Spleen (tissue), 11 donors: Measurements from ENCODE around the gene HNF4A. TPM values are rescaled to one million over a fixed set of nuclear protein-coding genes. Genes with fewer than 3 reads are reported as not detected.

Experiments used
- DNase-seq: peaks from one replicate; pipeline ENCODE4 v3.0.0-alpha.2; 2020
- H3K27ac ChIP-seq, 8 donors: fragments of 200-600 bp; sonication (generic) in 7 of 8; 1 replicate in 4 of 8; 2 replicates in 4 of 8; pipeline versions ENCODE4 v1.5.0 to v1.8.0; 2016 to 2021; ENCODE audit warnings: inconsistent platforms in 4 of 8, mild to moderate bottlenecking in 4 of 8, moderate library complexity in 1 of 8
- H3K27me3 ChIP-seq, 7 donors: fragments of 200-600 bp; sonication (generic) in 6 of 7; replicated peaks in 1 of 7; 1 replicate in 4 of 7; 2 replicates in 3 of 7; pipeline versions ENCODE4 v1.5.0 to v1.8.0; 2016 to 2021; ENCODE audit warnings: inconsistent platforms in 3 of 7, mild to moderate bottlenecking in 1 of 7
- H3K36me3 ChIP-seq, 6 donors: fragments of 200-600 bp; sonication (generic) in 5 of 6; 1 replicate in 4 of 6; 2 replicates in 2 of 6; pipeline versions ENCODE4 v1.5.0 to v1.8.0; 2016 to 2021; ENCODE audit warnings: inconsistent platforms in 2 of 6
- H3K4me1 ChIP-seq, 6 donors: fragments of 200-600 bp; sonication (generic) in 5 of 6; 1 replicate in 3 of 6; 2 replicates in 3 of 6; pipeline versions ENCODE4 v1.5.0 to v1.8.0; 2016 to 2021; ENCODE audit warnings: inconsistent platforms in 3 of 6
- H3K4me3 ChIP-seq, 8 donors: fragments of 200-600 bp; sonication (generic) in 7 of 8; 1 replicate in 4 of 8; 2 replicates in 4 of 8; pipeline versions ENCODE4 v1.5.0 to v1.8.0; 2016 to 2021; ENCODE audit warnings: inconsistent platforms in 4 of 8, mild to moderate bottlenecking in 4 of 8, moderate library complexity in 2 of 8
- H3K9me3 ChIP-seq, 8 donors: fragments of 200-600 bp; sonication (generic) in 7 of 8; 1 replicate in 4 of 8; 2 replicates in 4 of 8; pipeline versions ENCODE4 v1.5.0 to v1.8.0; 2016 to 2021; ENCODE audit warnings: inconsistent platforms in 4 of 8
- POLR2A ChIP-seq, 3 donors: fragments of 450-650 bp; IDR thresholded peaks; one replicate each; pipeline ENCODE4 v1.5.1; 2017; ENCODE audit warnings: antibody characterized with exemption in 3 of 3, mild to moderate bottlenecking in 1 of 3
- POLR2AphosphoS5 ChIP-seq, 3 donors: sonication (generic); formaldehyde crosslinking; IDR thresholded peaks; one replicate each; pipeline ENCODE4 v1.5.1; 2017; ENCODE audit warnings: antibody characterized with exemption in 3 of 3
- WGBS, 5 donors: extraction: QIAGEN DNeasy Blood & Tissue Kit in 3 of 5; methylation state at CpG; one replicate each; pipeline versions ENCODE4 v1.1.5 to v1.1.7; 2013 to 2018; 5-methylcytosine and 5-hydroxymethylcytosine counted together
- intact Hi-C: fragments of 100-400 bp; cut with DNase I; formaldehyde crosslinking; loops from one replicate; pipeline ENCODE4 v1.15.0; 2023; ENCODE audit warnings: low total_unique reads
- polyA plus RNA-seq, 3 donors: library from polyadenylated mRNA; stranded (reverse); fragments of 200-250 nt; gene quantifications; one replicate each; pipeline ENCODE4 v1.2.1, GENCODE V29; 2013
- total RNA-seq, 7 donors: library from RNA; depleted of rRNA in 3 of 7; stranded (reverse); fragments of >200 nt in 3 of 7; fragmentation: NEBNext Ultra II Directional in 4 of 7; extraction: Animal tissue kit (Norgen Biotek cat#: 25700) in 4 of 7; gene quantifications; one replicate each; pipeline versions ENCODE4 v1.1.0 to v1.2.1, GENCODE V29; 2016 to 2021
- TF ChIP-seq, protein P1 (sequence below), 11 experiments: fragments of 200-600 bp in 7 of 11; fragments of 450-650 bp in 4 of 11; sonication (generic) in 4 of 11; IDR thresholded peaks in 8 of 11; conservative IDR thresholded peaks in 3 of 11; 1 replicate in 7 of 11; 2 replicates in 4 of 11; pipeline versions ENCODE4 v1.4.0 to v1.8.0; 2016 to 2021; ENCODE audit warnings: antibody characterized with exemption in 11 of 11, inconsistent platforms in 4 of 11, mild to moderate bottlenecking in 1 of 11
- donor health status: healthy with polysubstance abuse.
- donor health status: DM: no; HTN: no; CAD: no; lungs with moderate emphysema.
- donor health status: DM: no; HTN: no; CAD: no.
- donor health status: Bipolar disorder and iron deficiency.
- donor health status: healthy.
- donor health status: DM: no; HTN: no; CAD: no.
- donor health status: DM: yes; HTN: yes; CAD: no.

The HNF4A gene
- total and polyA plus RNA-seq, 10 donors: 0.03 TPM; not detected in 9

DNA sequence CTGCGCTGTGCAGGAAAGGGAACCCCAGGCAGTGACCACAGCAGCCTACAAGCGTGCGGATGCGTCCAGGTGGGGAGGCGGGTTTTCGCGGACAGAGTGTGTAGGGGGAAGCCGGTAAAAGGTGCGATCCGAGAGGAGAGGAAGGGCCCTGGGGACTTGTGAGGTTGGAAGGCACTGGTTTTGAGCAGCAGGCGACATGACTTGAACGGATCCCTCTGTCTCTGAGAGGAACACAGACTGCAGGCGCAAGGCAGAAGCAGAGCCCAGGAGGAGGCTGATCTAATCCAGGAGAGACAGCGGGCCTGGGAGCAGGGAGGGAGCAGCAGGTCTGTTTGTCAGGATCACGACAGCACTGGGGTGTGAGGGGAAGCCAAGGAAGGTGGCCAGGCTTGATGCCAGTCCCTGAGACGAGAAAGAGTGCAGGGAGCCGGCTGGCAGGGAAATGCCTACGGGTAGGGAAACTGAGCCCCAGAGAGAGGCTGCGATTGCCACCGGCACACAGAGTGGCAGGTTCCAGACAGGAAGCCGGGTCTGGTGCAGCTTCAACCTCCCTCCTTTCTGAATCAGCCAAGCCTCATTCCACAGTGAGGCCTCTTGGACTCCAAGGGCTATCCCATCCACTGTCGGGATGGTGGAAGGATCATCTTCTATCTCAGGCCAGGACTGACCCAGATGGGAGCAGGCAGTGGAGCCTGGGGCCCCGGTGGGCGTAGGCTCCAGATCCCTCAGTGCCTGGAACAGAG lies 57.1 kb downstream of the HNF4A start:
- Histone ChIP-seq H3K4me1 (no peaks in the 10 kb centered on the region), H3K27me3 (peaks cover 0 to 40% (median 0%) of the 10 kb centered on the region in 7 donors), H3K27ac (no peak overlapping the region), H3K4me3 (no peak overlapping the region), H3K36me3 (no peaks in the 10 kb centered on the region), H3K9me3 (no peaks in the 10 kb centered on the region)
- no peak for DNase-seq
- intact Hi-C loops: no loop called here
- TF ChIP-seq POLR2AphosphoS5 (IDR thresholded peaks at IDR 0.05) (no peak), POLR2A (IDR thresholded peaks at IDR 0.05) (no peak)
- TF ChIP-seq, protein P1, sequence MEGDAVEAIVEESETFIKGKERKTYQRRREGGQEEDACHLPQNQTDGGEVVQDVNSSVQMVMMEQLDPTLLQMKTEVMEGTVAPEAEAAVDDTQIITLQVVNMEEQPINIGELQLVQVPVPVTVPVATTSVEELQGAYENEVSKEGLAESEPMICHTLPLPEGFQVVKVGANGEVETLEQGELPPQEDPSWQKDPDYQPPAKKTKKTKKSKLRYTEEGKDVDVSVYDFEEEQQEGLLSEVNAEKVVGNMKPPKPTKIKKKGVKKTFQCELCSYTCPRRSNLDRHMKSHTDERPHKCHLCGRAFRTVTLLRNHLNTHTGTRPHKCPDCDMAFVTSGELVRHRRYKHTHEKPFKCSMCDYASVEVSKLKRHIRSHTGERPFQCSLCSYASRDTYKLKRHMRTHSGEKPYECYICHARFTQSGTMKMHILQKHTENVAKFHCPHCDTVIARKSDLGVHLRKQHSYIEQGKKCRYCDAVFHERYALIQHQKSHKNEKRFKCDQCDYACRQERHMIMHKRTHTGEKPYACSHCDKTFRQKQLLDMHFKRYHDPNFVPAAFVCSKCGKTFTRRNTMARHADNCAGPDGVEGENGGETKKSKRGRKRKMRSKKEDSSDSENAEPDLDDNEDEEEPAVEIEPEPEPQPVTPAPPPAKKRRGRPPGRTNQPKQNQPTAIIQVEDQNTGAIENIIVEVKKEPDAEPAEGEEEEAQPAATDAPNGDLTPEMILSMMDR (IDR thresholded peaks at IDR 0.05 in 8 of 11, conservative IDR thresholded peaks at IDR 0.05 in 3 of 11): no peak
- WGBS, 5 donors: 44 to 57% (median 54%) methylated on average over 24 of the region's 24 CpGs

- Histone ChIP-seq H3K9me3 (no peaks in the 10 kb centered on the region), H3K4me1 (no peaks in the 10 kb centered on the region), H3K4me3 (no peak overlapping the region), H3K36me3 (no peaks in the 10 kb centered on the region), H3K27ac (no peak overlapping the region), H3K27me3 (peaks cover 0 to 40% (median 0%) of the 10 kb centered on the region in 7 donors)
- TF ChIP-seq POLR2AphosphoS5 (IDR thresholded peaks at IDR 0.05) (no peak), POLR2A (IDR thresholded peaks at IDR 0.05) (no peak)
- TF ChIP-seq, protein P1 (IDR thresholded peaks at IDR 0.05 in 8 of 11, conservative IDR thresholded peaks at IDR 0.05 in 3 of 11): no peak
- WGBS, 5 donors: 88 to 94% (median 91%) methylated on average over 11 to 14 of the region's 14 CpGs
- intact Hi-C loops: no loop called here
- DNase-seq: no peak
These were observed 58.3 kb downstream of the HNF4A start for GRCh38 chr20:44413575-44414345.

DNA sequence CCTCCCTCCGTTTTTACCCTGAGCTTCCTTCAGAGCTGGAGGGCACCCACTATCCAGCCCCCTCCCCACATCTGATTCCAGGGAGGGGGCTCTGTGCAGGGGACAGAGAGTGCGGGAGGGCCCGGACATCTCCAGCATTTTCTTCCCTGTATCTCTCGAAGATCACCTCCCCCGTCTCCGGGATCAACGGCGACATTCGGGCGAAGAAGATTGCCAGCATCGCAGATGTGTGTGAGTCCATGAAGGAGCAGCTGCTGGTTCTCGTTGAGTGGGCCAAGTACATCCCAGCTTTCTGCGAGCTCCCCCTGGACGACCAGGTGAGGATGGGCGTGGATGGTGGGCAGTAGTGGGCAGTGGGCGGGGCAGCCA lies 58.8 kb downstream of the HNF4A start:
- Histone ChIP-seq H3K4me3 (no peak overlapping the region), H3K27me3 (peaks cover 0 to 40% (median 0%) of the 10 kb centered on the region in 7 donors), H3K27ac (no peak overlapping the region), H3K36me3 (no peaks in the 10 kb centered on the region), H3K4me1 (no peaks in the 10 kb centered on the region), H3K9me3 (no peaks in the 10 kb centered on the region)
- TF ChIP-seq POLR2A (IDR thresholded peaks at IDR 0.05): no peak
- 80 to 87% (median 83%) methylated on average over 16 of the region's 16 CpGs for WGBS, 5 donors
- no peak for DNase-seq
- intact Hi-C loops: no loop called here

GRCh38 chr20:44414808-44415207 lies 59.3 kb downstream of the HNF4A start:
- DNase-seq: no peak
- Histone ChIP-seq H3K36me3 (no peaks in the 10 kb centered on the region), H3K4me3 (no peak overlapping the region), H3K27me3 (peaks cover 0 to 40% (median 0%) of the 10 kb centered on the region in 7 donors), H3K9me3 (no peaks in the 10 kb centered on the region), H3K27ac (no peak overlapping the region), H3K4me1 (no peaks in the 10 kb centered on the region)
- no peak for TF ChIP-seq POLR2AphosphoS5 (IDR thresholded peaks at IDR 0.05)
- TF ChIP-seq POLR2A (IDR thresholded peaks at IDR 0.05): no peak
- TF ChIP-seq, protein P1 (IDR thresholded peaks at IDR 0.05 in 8 of 11, conservative IDR thresholded peaks at IDR 0.05 in 3 of 11): no peak
- intact Hi-C loops: no loop called here
